GM23248 (cell line): ENCODE data around the gene SH3TC2. TPM values are rescaled to one million over a fixed set of nuclear protein-coding genes. Genes with fewer than 3 reads are reported as not detected.
A peak's percentile ranks its signal among the peaks of the same experiment; 100 is the strongest.

Experiments used
- DNase-seq: peaks from one replicate; pipeline ENCODE4 v3.0.0-alpha.2; 2015
- H2AFZ ChIP-seq: fragments of 200-600 bp; sonication (generic); 2 replicates; pipeline ENCODE4 v1.6.1; 2016; ENCODE audit warnings: antibody characterized with exemption
- H3F3A ChIP-seq: fragments of 200-600 bp; sonication (generic); 2 replicates; pipeline ENCODE4 v1.6.1; 2016; ENCODE audit warnings: mild to moderate bottlenecking, antibody characterized with exemption, mixed run types; ENCODE audit not compliant: insufficient read depth
- H3K27ac ChIP-seq: fragments of 200-600 bp; sonication (generic); 2 replicates; pipeline ENCODE4 v1.5.1; 2016; ENCODE audit warnings: mild to moderate bottlenecking
- H3K27me3 ChIP-seq: fragments of 200-600 bp; sonication (generic); replicated peaks from 2 replicates; pipeline ENCODE4 v1.6.1; 2016; ENCODE audit warnings: mild to moderate bottlenecking; ENCODE audit not compliant: insufficient read depth
- H3K36me3 ChIP-seq: fragments of 200-600 bp; sonication (generic); 2 replicates; pipeline ENCODE4 v1.6.1; 2016; ENCODE audit warnings: low read depth, mild to moderate bottlenecking
- H3K4me1 ChIP-seq: fragments of 200-600 bp; sonication (generic); 2 replicates; pipeline ENCODE4 v1.6.1; 2016; ENCODE audit warnings: mild to moderate bottlenecking; ENCODE audit not compliant: insufficient read depth
- H3K4me2 ChIP-seq: fragments of 200-600 bp; sonication (generic); one replicate; pipeline ENCODE4 v1.6.1; 2016; ENCODE audit warnings: mild to moderate bottlenecking; ENCODE audit not compliant: unreplicated experiment
- H3K4me3 ChIP-seq: fragments of 200-600 bp; sonication (generic); 2 replicates; pipeline ENCODE4 v1.5.1; 2016; ENCODE audit warnings: mild to moderate bottlenecking
- H3K79me2 ChIP-seq: fragments of 200-600 bp; sonication (generic); 2 replicates; pipeline ENCODE4 v1.6.1; 2016; ENCODE audit warnings: mild to moderate bottlenecking; ENCODE audit not compliant: insufficient read depth
- H3K9ac ChIP-seq: fragments of 200-600 bp; sonication (generic); 2 replicates; pipeline ENCODE4 v1.6.1; 2016; ENCODE audit warnings: mild to moderate bottlenecking
- H3K9me2 ChIP-seq: fragments of 200-600 bp; sonication (generic); 2 replicates; pipeline ENCODE4 v1.6.1; 2016; ENCODE audit warnings: mixed run types, mild to moderate bottlenecking, moderate library complexity; ENCODE audit not compliant: insufficient read depth
- H3K9me3 ChIP-seq: fragments of 200-600 bp; sonication (generic); one replicate; pipeline ENCODE4 v1.6.1; 2017; ENCODE audit warnings: low read depth
- H4K20me1 ChIP-seq: fragments of 200-600 bp; sonication (generic); 2 replicates; pipeline ENCODE4 v1.6.0; 2016; ENCODE audit not compliant: insufficient read depth
- EZH2 ChIP-seq: fragments of 200-600 bp; sonication (generic); IDR thresholded peaks from 2 replicates; pipeline ENCODE4 v1.6.1; 2018; ENCODE audit warnings: antibody characterized with exemption, mild to moderate bottlenecking; ENCODE audit not compliant: insufficient read depth, poor library complexity, severe bottlenecking
- EZH2phosphoT487 ChIP-seq: fragments of 200-600 bp; sonication (generic); IDR thresholded peaks from 2 replicates; pipeline ENCODE4 v1.6.1; 2018; ENCODE audit warnings: antibody characterized with exemption, moderate library complexity, mild to moderate bottlenecking, low read depth; ENCODE audit not compliant: insufficient read depth
- WGBS, 2 experiments: methylation state at CpG; one replicate each; pipeline ENCODE4 v1.1.6; 2015 to 2017; ENCODE audit warnings: low lambda C conversion rate in 2 of 2, low coverage in 1 of 2; ENCODE audit errors: missing lambda C conversion rate in 2 of 2; 5-methylcytosine and 5-hydroxymethylcytosine counted together
- in situ Hi-C: fragments of 300-500 bp; cut with MboI; formaldehyde crosslinking; loops from 2 replicates; pipeline ENCODE4 v1.15.0; 2020
- polyA plus RNA-seq: library from polyadenylated mRNA; unstranded; fragments of >200 nt; fragmentation: Nextera tagmentation; extraction: Ambion mirVana; gene quantifications from 2 replicates; pipeline ENCODE4 v1.2.1, GENCODE V29; 2016
- total RNA-seq: library from RNA; depleted of rRNA; stranded (reverse); fragments of >200 nt; shearing (Covaris generic); gene quantifications from 2 replicates; pipeline ENCODE4 v1.2.3, GENCODE V29; 2014

The SH3TC2 gene
- total and polyA plus RNA-seq, 2 experiments from 2014 or later = 0.88 to 1.1 TPM

- Histone ChIP-seq H3K79me2 (no peaks in the 10 kb centered on the region), H3K4me3 (no peak overlapping the region), H3K4me1 (no peaks in the 10 kb centered on the region; the same call in 1 of the 2 replicates), H2AFZ (no peak overlapping the region), H4K20me1 (no peaks in the 10 kb centered on the region), H3K27me3 (peaks cover 15% of the 10 kb centered on the region; the same call in 1 of the 2 replicates), H3K9me2 (no peaks in the 10 kb centered on the region), H3F3A (peaks cover 1% of the 10 kb centered on the region; the same call in 1 of the 2 replicates), H3K4me2 (no peak overlapping the region), H3K9ac (no peak overlapping the region), H3K36me3 (no peaks in the 10 kb centered on the region), H3K27ac (no peak overlapping the region), H3K9me3 (no peaks in the 10 kb centered on the region)
- DNase-seq = peak; percentile 42
- TF ChIP-seq EZH2phosphoT487 (no peak), EZH2 (no peak)
- WGBS, 2 experiments = 44 to 53% methylated on average over 7 of the region's 7 CpGs
- in situ Hi-C loops = no loop called here
These were observed 83.7 kb downstream of the SH3TC2 start for GRCh38 chr5:148979083-148979723.

- H3K9ac ChIP-seq = no peak overlapping the region
- WGBS, 2 experiments = 77 to 86% methylated on average over 7 of the region's 7 CpGs
- no peaks in the 10 kb centered on the region for H3K36me3 ChIP-seq
- H3K9me2 ChIP-seq = no peaks in the 10 kb centered on the region
- H2AFZ ChIP-seq = no peak overlapping the region
- no peak overlapping the region for H3K4me2 ChIP-seq
- H3K4me3 ChIP-seq = no peak overlapping the region
- peaks cover 15% of the 10 kb centered on the region; the same call in 1 of the 2 replicates for H3K27me3 ChIP-seq
- no peak overlapping the region for H3K27ac ChIP-seq
- H3K9me3 ChIP-seq = no peaks in the 10 kb centered on the region
- no peaks in the 10 kb centered on the region for H4K20me1 ChIP-seq
- peaks cover 8% of the 10 kb centered on the region for H3F3A ChIP-seq
- in situ Hi-C loops = no loop called here
- peaks cover 6% of the 10 kb centered on the region for H3K4me1 ChIP-seq
- no peak for DNase-seq
- TF ChIP-seq EZH2phosphoT487 = no peak
- no peaks in the 10 kb centered on the region for H3K79me2 ChIP-seq
These were observed 84.3 kb downstream of the SH3TC2 start for GRCh38 chr5:148978370-148979082.

- H2AFZ ChIP-seq = no peak overlapping the region
- H3K9ac ChIP-seq = no peak overlapping the region
- in situ Hi-C loops = no loop called here
- H3K79me2 ChIP-seq = no peaks in the 10 kb centered on the region
- H3K4me1 ChIP-seq = peaks cover 16% of the 10 kb centered on the region
- H3K4me2 ChIP-seq = no peak overlapping the region
- no peaks in the 10 kb centered on the region for H3K9me2 ChIP-seq
- H3K27me3 ChIP-seq = peaks cover 12% of the 10 kb centered on the region; the same call in 1 of the 2 replicates
- H3F3A ChIP-seq = peaks cover 21% of the 10 kb centered on the region
- H3K4me3 ChIP-seq = no peak overlapping the region
- no peak overlapping the region for H3K27ac ChIP-seq
- H3K9me3 ChIP-seq = no peaks in the 10 kb centered on the region
- no peaks in the 10 kb centered on the region for H4K20me1 ChIP-seq
- 60 to 69% methylated on average over 5 of the region's 5 CpGs for WGBS, 2 experiments
- DNase-seq = peak; percentile 46
- TF ChIP-seq EZH2phosphoT487 = no peak
- no peak for TF ChIP-seq EZH2
- no peaks in the 10 kb centered on the region for H3K36me3 ChIP-seq
These were observed 86.1 kb downstream of the SH3TC2 start for GRCh38 chr5:148976569-148977381.

- DNase-seq = no peak
- TF ChIP-seq EZH2 (no peak), EZH2phosphoT487 (no peak)
- in situ Hi-C loops = no loop called here
- no peaks in the 10 kb centered on the region for H3K9me2 ChIP-seq
- H3K27me3 ChIP-seq = no peaks in the 10 kb centered on the region
- no peak overlapping the region for H3K9ac ChIP-seq
- no peaks in the 10 kb centered on the region for H3K79me2 ChIP-seq
- H4K20me1 ChIP-seq = no peaks in the 10 kb centered on the region
- H3K4me2 ChIP-seq = no peak overlapping the region
- no peak overlapping the region for H3K27ac ChIP-seq
- H3K4me3 ChIP-seq = no peak overlapping the region
- 73 to 75% methylated on average over 6 of the region's 6 CpGs for WGBS, 2 experiments
- H3F3A ChIP-seq = peaks cover 21% of the 10 kb centered on the region
- H3K4me1 ChIP-seq = peaks cover 16% of the 10 kb centered on the region
- no peak overlapping the region for H2AFZ ChIP-seq
- no peaks in the 10 kb centered on the region for H3K36me3 ChIP-seq
- H3K9me3 ChIP-seq = no peaks in the 10 kb centered on the region
These were observed 88.1 kb downstream of the SH3TC2 start for GRCh38 chr5:148974642-148975327.
